Trophoblast cell (in vitro differentiated cells and primary cell): ENCODE results near the gene DNMT1.
"Not testable (repeated sequence)": the region's sequence is repeated elsewhere in the genome, so short reads cannot be mapped to it uniquely, and the experiment has no call there.

Experiments
- DNase-seq, 2 donors: peaks; one replicate each; pipeline ENCODE4 v3.0.0-alpha.2; 2016
- H2AFZ ChIP-seq: 2 replicates; pipeline ENCODE4 v1.6.1; 2013; ENCODE audit warnings: low read length, moderate library complexity, mild to moderate bottlenecking; ENCODE audit not compliant: insufficient read depth, poor library complexity
- H2AK5ac ChIP-seq: 2 replicates; pipeline ENCODE4 v1.6.1; 2013; ENCODE audit warnings: mild to moderate bottlenecking, low read length
- H2BK120ac ChIP-seq: 2 replicates; pipeline ENCODE4 v1.6.1; 2013; ENCODE audit warnings: low read length, mild to moderate bottlenecking, moderate library complexity; ENCODE audit not compliant: insufficient read depth, poor library complexity
- H2BK12ac ChIP-seq: 2 replicates; pipeline ENCODE4 v1.6.1; 2013; ENCODE audit warnings: mild to moderate bottlenecking, low read length, moderate library complexity
- H2BK5ac ChIP-seq: 2 replicates; pipeline ENCODE4 v1.6.1; 2013; ENCODE audit warnings: low read length, low read depth, moderate library complexity, mild to moderate bottlenecking; ENCODE audit not compliant: poor library complexity
- H3K14ac ChIP-seq: 2 replicates; pipeline ENCODE4 v1.6.1; 2013; ENCODE audit warnings: mild to moderate bottlenecking, low read length
- H3K18ac ChIP-seq: 2 replicates; pipeline ENCODE4 v1.6.1; 2013; ENCODE audit warnings: mild to moderate bottlenecking, low read length
- H3K23ac ChIP-seq: 2 replicates; pipeline ENCODE4 v1.6.1; 2013; ENCODE audit warnings: low read length
- H3K27ac ChIP-seq: 2 replicates; pipeline ENCODE4 v1.5.1; 2013; ENCODE audit warnings: low read depth, mild to moderate bottlenecking, inconsistent platforms, low read length, moderate library complexity
- H3K27me3 ChIP-seq: 2 replicates; pipeline ENCODE4 v1.6.1; 2013; ENCODE audit warnings: inconsistent platforms, mild to moderate bottlenecking, low read length, moderate library complexity; ENCODE audit not compliant: insufficient read depth
- H3K36me3 ChIP-seq, 2 experiments: 1 replicate in 1 of 2; 2 replicates in 1 of 2; pipeline ENCODE4 v1.6.1; 2013; ENCODE audit warnings: low read length in 2 of 2, mild to moderate bottlenecking in 2 of 2, moderate library complexity in 1 of 2; ENCODE audit not compliant: insufficient read depth in 2 of 2, control insufficient read depth in 1 of 2
- H3K4ac ChIP-seq: 2 replicates; pipeline ENCODE4 v1.6.1; 2013; ENCODE audit warnings: low read depth, mild to moderate bottlenecking, low read length, moderate library complexity
- H3K4me1 ChIP-seq, 2 experiments: 1 replicate in 1 of 2; 2 replicates in 1 of 2; pipeline ENCODE4 v1.6.1; 2013; ENCODE audit warnings: low read length in 2 of 2, mild to moderate bottlenecking in 2 of 2, moderate library complexity in 1 of 2; ENCODE audit not compliant: insufficient read depth in 2 of 2, control insufficient read depth in 1 of 2
- H3K4me2 ChIP-seq: 2 replicates; pipeline ENCODE4 v1.6.1; 2013; ENCODE audit warnings: inconsistent platforms, mild to moderate bottlenecking, low read length, moderate library complexity
- H3K4me3 ChIP-seq: 2 replicates; pipeline ENCODE4 v1.5.1; 2013; ENCODE audit warnings: mild to moderate bottlenecking, low read depth, low read length, inconsistent platforms
- H3K79me1 ChIP-seq: one replicate; pipeline ENCODE4 v1.6.1; 2013; ENCODE audit warnings: low read length
- H3K79me2 ChIP-seq: 2 replicates; pipeline ENCODE4 v1.6.1; 2013; ENCODE audit warnings: low read length, mild to moderate bottlenecking; ENCODE audit not compliant: control insufficient read depth, insufficient read depth, poor library complexity
- H3K9ac ChIP-seq: 2 replicates; pipeline ENCODE4 v1.6.1; 2013; ENCODE audit warnings: mild to moderate bottlenecking, low read length
- H3K9me3 ChIP-seq: 2 replicates; pipeline ENCODE4 v1.6.1; 2013; ENCODE audit warnings: low read depth, mild to moderate bottlenecking, control low read depth, inconsistent platforms, low read length; ENCODE audit not compliant: insufficient read depth
- H4K12ac ChIP-seq: 2 replicates; pipeline ENCODE4 v1.6.1; 2013; ENCODE audit warnings: low read depth, mild to moderate bottlenecking, low read length, moderate library complexity
- H4K8ac ChIP-seq: 2 replicates; pipeline ENCODE4 v1.6.1; 2013; ENCODE audit warnings: low read depth, mild to moderate bottlenecking, low read length, moderate library complexity
- H4K91ac ChIP-seq: one replicate; pipeline ENCODE4 v1.6.1; 2013; ENCODE audit warnings: low read depth, mild to moderate bottlenecking, low read length, moderate library complexity
- WGBS: extraction: QIAGEN DNeasy Blood & Tissue Kit; methylation state at CpG from one replicate; pipeline ENCODE4 v1.1.7; 2013; ENCODE audit warnings: missing lambda C conversion rate; ENCODE audit not compliant: insufficient read length, insufficient coverage; ENCODE audit errors: extremely low coverage; 5-methylcytosine and 5-hydroxymethylcytosine counted together

The DNMT1 gene

DNA sequence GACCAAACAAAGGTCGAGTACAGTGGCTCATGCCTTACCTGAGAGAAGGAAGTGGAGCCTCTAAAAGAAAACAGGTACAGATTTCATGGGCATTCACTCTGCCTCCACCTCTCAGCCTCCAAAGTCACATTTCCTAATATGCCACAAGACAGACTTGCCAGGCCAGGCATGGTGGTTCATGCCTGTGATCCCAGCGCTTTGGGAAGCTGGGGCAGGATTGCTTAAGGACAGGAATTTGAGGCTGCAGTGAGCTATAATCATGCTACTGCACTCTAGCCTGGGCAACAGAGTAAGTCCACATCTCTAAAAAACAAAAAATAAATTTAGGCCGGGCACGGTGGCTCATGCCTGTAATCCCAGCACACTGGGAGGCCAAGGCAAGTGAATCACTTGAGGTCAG lies 10.9 kb upstream of the DNMT1 start:
- Histone ChIP-seq H3K4ac (no peak overlapping the region), H3K4me3 (no peak overlapping the region), H2BK120ac (peak overlapping the region; percentile 9), H3K79me1 (peaks cover 7% of the 10 kb centered on the region), H2BK5ac (no peak overlapping the region), H3K27me3 (no peaks in the 10 kb centered on the region), H4K8ac (no peak overlapping the region), H2BK12ac (peak overlapping the region; percentile 3), H3K14ac (no peak overlapping the region), H3K18ac (no peak overlapping the region), H3K9ac (no peak overlapping the region), H3K9me3 (no peaks in the 10 kb centered on the region), H2AK5ac (no peak overlapping the region), H4K91ac (peak overlapping the region; percentile 10), H2AFZ (no peak overlapping the region), H3K4me1 (peaks cover 12 to 21% of the 10 kb centered on the region in 2 experiments), H3K36me3 (no peaks in the 10 kb centered on the region), H3K4me2 (no peak overlapping the region), H3K27ac (peak overlapping the region; percentile 88), H3K23ac (no peak overlapping the region), H4K12ac (no peak overlapping the region), H3K79me2 (no peaks in the 10 kb centered on the region)
- peak; percentile 38 to 56 for DNase-seq
- no CpG with 5 or more reads among the region's 4 CpGs for WGBS

DNA sequence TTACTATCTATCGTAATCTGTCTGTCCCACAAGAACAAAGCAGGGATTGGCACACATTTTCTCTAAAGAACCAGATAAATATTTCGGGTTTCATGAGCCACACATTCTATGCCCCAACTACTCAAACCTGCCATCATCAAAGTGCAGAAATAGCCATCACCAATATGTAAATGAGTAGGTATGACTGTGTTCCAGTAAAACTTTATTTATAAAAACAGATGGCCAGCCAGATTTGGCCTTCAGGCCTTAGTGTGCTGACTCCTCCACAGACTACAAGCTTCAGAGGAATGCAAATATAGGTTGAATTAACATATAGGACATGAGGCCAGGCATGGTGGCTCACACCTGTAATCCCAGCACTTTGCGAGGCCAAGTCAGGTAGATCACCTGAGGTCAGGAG lies 8.9 kb upstream of the DNMT1 start:
- no peak overlapping the region for H2BK5ac ChIP-seq
- H4K12ac ChIP-seq = no peak overlapping the region
- H3K23ac ChIP-seq = no peak overlapping the region
- no peaks in the 10 kb centered on the region for H3K79me2 ChIP-seq
- H2BK120ac ChIP-seq = no peak overlapping the region
- no peaks in the 10 kb centered on the region for H3K9me3 ChIP-seq
- no peak for DNase-seq
- no peaks in the 10 kb centered on the region for H3K36me3 ChIP-seq
- peaks cover 12 to 21% of the 10 kb centered on the region in 2 experiments for H3K4me1 ChIP-seq
- H3K14ac ChIP-seq = no peak overlapping the region
- no peaks in the 10 kb centered on the region for H3K27me3 ChIP-seq
- no peak overlapping the region for H2AFZ ChIP-seq
- H3K79me1 ChIP-seq = peaks cover 7% of the 10 kb centered on the region
- H3K18ac ChIP-seq = no peak overlapping the region
- H2AK5ac ChIP-seq = no peak overlapping the region
- no peak overlapping the region for H3K9ac ChIP-seq
- H2BK12ac ChIP-seq = no peak overlapping the region
- H3K4me2 ChIP-seq = no peak overlapping the region
- WGBS = no CpG with 5 or more reads among the region's 3 CpGs
- no peak overlapping the region for H3K4me3 ChIP-seq
- H3K27ac ChIP-seq = no peak overlapping the region
- H3K4ac ChIP-seq = no peak overlapping the region
- H4K8ac ChIP-seq = no peak overlapping the region
- no peak overlapping the region for H4K91ac ChIP-seq

DNA sequence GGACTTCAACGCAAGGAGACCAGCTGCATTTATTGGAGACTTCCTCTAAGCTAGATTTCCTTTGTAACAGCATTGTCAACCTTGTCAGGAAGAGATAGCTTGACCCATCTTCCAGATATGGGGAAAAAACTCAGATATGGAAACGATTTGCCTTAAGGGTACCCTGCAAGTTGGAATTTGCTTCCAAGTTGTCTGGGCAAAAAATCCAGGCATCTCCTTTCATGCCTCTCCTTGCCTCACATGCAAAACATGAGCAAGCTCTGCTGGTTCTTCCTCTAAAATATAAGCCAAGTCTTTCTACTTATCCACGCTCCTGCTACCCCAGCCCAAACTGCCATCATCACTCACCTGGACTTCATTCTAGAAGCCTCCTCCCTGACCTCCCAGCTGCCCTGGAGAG lies 6.4 kb upstream of the DNMT1 start:
- peak; percentile 85 to 96 for DNase-seq
- Histone ChIP-seq H3K27me3 (no peaks in the 10 kb centered on the region), H3K79me1 (no peaks in the 10 kb centered on the region), H3K4ac (no peak overlapping the region), H2AK5ac (no peak overlapping the region), H3K18ac (no peak overlapping the region), H3K27ac (peak overlapping the region; percentile 66), H2BK120ac (no peak overlapping the region), H4K91ac (peak overlapping the region; percentile 6), H3K4me2 (no peak overlapping the region), H2BK12ac (no peak overlapping the region), H4K12ac (no peak overlapping the region), H3K14ac (no peak overlapping the region), H4K8ac (no peak overlapping the region), H2BK5ac (peak overlapping the region; percentile 8), H3K79me2 (no peaks in the 10 kb centered on the region), H3K4me1 (peaks cover 4 to 13% of the 10 kb centered on the region in 2 experiments), H3K4me3 (no peak overlapping the region), H3K36me3 (no peaks in the 10 kb centered on the region), H3K9ac (no peak overlapping the region), H3K9me3 (no peaks in the 10 kb centered on the region), H2AFZ (no peak overlapping the region), H3K23ac (no peak overlapping the region)
- no CpG with 5 or more reads among the region's 3 CpGs for WGBS

- not testable (repeated sequence) for H3K23ac ChIP-seq, H3K9me3 ChIP-seq, H3K18ac ChIP-seq, H3K79me2 ChIP-seq, H2BK5ac ChIP-seq, H2AFZ ChIP-seq, H3K4me3 ChIP-seq, H3K9ac ChIP-seq, H3K4me2 ChIP-seq, H2BK12ac ChIP-seq, H2BK120ac ChIP-seq, H2AK5ac ChIP-seq, H3K27me3 ChIP-seq, H4K8ac ChIP-seq, H3K4ac ChIP-seq, H3K36me3 ChIP-seq, H3K14ac ChIP-seq, H4K12ac ChIP-seq, H3K4me1 ChIP-seq, H3K79me1 ChIP-seq
- H4K91ac ChIP-seq = peak overlapping the region; percentile 13
- WGBS = no CpG with 5 or more reads among the region's 15 CpGs
- H3K27ac ChIP-seq = peak overlapping the region; percentile 66
- DNase-seq = peak; percentile 94 to 95
Observed at GRCh38 chr19:10200101-10200500, 5.3 kb upstream of the DNMT1 start.
